IMR-90 (cell line): Measurements from ENCODE around the gene MYOM1. TPM values are rescaled to one million over a fixed set of nuclear protein-coding genes. Genes with fewer than 3 reads are reported as not detected.

Experiments used
- ATAC-seq: fragments of 200-7000 bp; cut with Tn5 transposase; 2 replicates; pipeline ENCODE4 v1.9.1; 2020; ENCODE audit warnings: low read depth, mild to moderate bottlenecking, moderate library complexity
- BruUV-seq: library from RNA; stranded (reverse); fragments of 400-500 nt; replicated peaks from 2 replicates; lab custom pipeline; 2021; lab: Mats Ljungman, UMichigan
- CTCF ChIA-PET: fragments of 300-600 bp; formaldehyde crosslinking; extraction: SDS; loops from one replicate; lab custom pipeline; 2021; ENCODE audit warnings: antibody characterized with exemption; lab: Yijun Ruan, JAX
- POLR2A ChIA-PET: fragments of 300-600 bp; sonication (Branson Sonifier 250); formaldehyde crosslinking; loops from one replicate; lab custom pipeline; 2022; ENCODE audit warnings: antibody characterized with exemption; ENCODE audit not compliant: unreplicated experiment; lab: Charles Lee
- DNase-seq: peaks from one replicate; pipeline ENCODE4 v3.0.0; 2013
- H2AFZ ChIP-seq: replicated peaks from 2 replicates; pipeline ENCODE3; 2013; ENCODE audit warnings: low read length, mild to moderate bottlenecking; ENCODE audit not compliant: poor library complexity
- H2AK5ac ChIP-seq: 2 replicates; pipeline ENCODE4 v1.6.1; 2013; ENCODE audit warnings: low read depth, low read length, inconsistent platforms
- H2AK9ac ChIP-seq: replicated peaks from 2 replicates; pipeline ENCODE3; 2013; ENCODE audit warnings: mild to moderate bottlenecking, low read depth, low read length, moderate library complexity; ENCODE audit not compliant: poor library complexity
- H2BK120ac ChIP-seq: 2 replicates; pipeline ENCODE4 v1.6.1; 2013; ENCODE audit warnings: low read depth, low read length, inconsistent platforms
- H2BK15ac ChIP-seq: 3 replicates; pipeline ENCODE4 v1.6.1; 2013; ENCODE audit warnings: low read depth, low read length, inconsistent platforms
- H2BK20ac ChIP-seq: 2 replicates; pipeline ENCODE4 v1.6.1; 2013; ENCODE audit warnings: low read depth, mild to moderate bottlenecking, inconsistent platforms, low read length, moderate library complexity
- H2BK5ac ChIP-seq: 2 replicates; pipeline ENCODE4 v1.6.1; 2013; ENCODE audit warnings: mild to moderate bottlenecking, low read depth, low read length, inconsistent platforms; ENCODE audit not compliant: poor library complexity, severe bottlenecking
- H3K14ac ChIP-seq: replicated peaks from 2 replicates; pipeline ENCODE4 v1.6.1; 2013; ENCODE audit warnings: low read depth, low read length, inconsistent platforms
- H3K18ac ChIP-seq: 2 replicates; pipeline ENCODE4 v1.6.1; 2013; ENCODE audit warnings: low read depth, low read length, control low read depth
- H3K23ac ChIP-seq: 2 replicates; pipeline ENCODE4 v1.6.1; 2013; ENCODE audit warnings: low read depth, low read length, inconsistent platforms
- H3K27ac ChIP-seq: 2 replicates; pipeline ENCODE4 v1.5.1; 2013; ENCODE audit warnings: mild to moderate bottlenecking, control low read depth, low read length; ENCODE audit not compliant: insufficient read depth
- H3K27me3 ChIP-seq: 2 replicates; pipeline ENCODE4 v1.6.1; 2013; ENCODE audit warnings: low read length; ENCODE audit not compliant: control insufficient read depth, insufficient read depth
- H3K36me3 ChIP-seq: 2 replicates; pipeline ENCODE4 v1.6.1; 2013; ENCODE audit warnings: low read length, mixed read lengths; ENCODE audit not compliant: control insufficient read depth, insufficient read depth
- H3K4ac ChIP-seq: 2 replicates; pipeline ENCODE4 v1.6.1; 2013; ENCODE audit warnings: low read depth, low read length, inconsistent platforms
- H3K4me1 ChIP-seq: 2 replicates; pipeline ENCODE4 v1.6.1; 2013; ENCODE audit warnings: low read length, mixed read lengths; ENCODE audit not compliant: control insufficient read depth, insufficient read depth
- H3K4me2 ChIP-seq: 2 replicates; pipeline ENCODE4 v1.6.1; 2013; ENCODE audit warnings: low read depth, mild to moderate bottlenecking, control low read depth, low read length, moderate library complexity
- H3K4me3 ChIP-seq: 2 replicates; pipeline ENCODE4 v1.5.1; 2013; ENCODE audit warnings: low read depth, mild to moderate bottlenecking, control low read depth, low read length, moderate library complexity; ENCODE audit not compliant: insufficient read depth
- H3K56ac ChIP-seq: 2 replicates; pipeline ENCODE4 v1.6.1; 2013; ENCODE audit warnings: low read length, inconsistent platforms; ENCODE audit not compliant: insufficient read depth; ENCODE audit errors: extremely low read depth
- H3K79me1 ChIP-seq, 2 experiments: 2 replicates each; pipeline ENCODE4 v1.6.1; 2013; ENCODE audit warnings: low read length in 2 of 2, inconsistent platforms in 1 of 2, low read depth in 1 of 2
- H3K9ac ChIP-seq: 2 replicates; pipeline ENCODE4 v1.6.1; 2013; ENCODE audit warnings: low read depth, low read length, control low read depth
- H3K9me1 ChIP-seq: 2 replicates; pipeline ENCODE4 v1.6.1; 2013; ENCODE audit warnings: low read length, inconsistent platforms; ENCODE audit not compliant: insufficient read depth
- H3K9me3 ChIP-seq: 2 replicates; pipeline ENCODE4 v1.6.1; 2013; ENCODE audit warnings: low read length; ENCODE audit not compliant: control insufficient read depth, insufficient read depth
- H4K20me1 ChIP-seq: 2 replicates; pipeline ENCODE4 v1.6.1; 2013; ENCODE audit warnings: low read length, inconsistent platforms; ENCODE audit not compliant: insufficient read depth
- H4K5ac ChIP-seq: 2 replicates; pipeline ENCODE4 v1.6.1; 2013; ENCODE audit warnings: mild to moderate bottlenecking, low read depth, low read length, control low read depth
- H4K8ac ChIP-seq, 2 experiments: 2 replicates each; pipeline ENCODE4 v1.6.1; 2013; ENCODE audit warnings: low read depth in 2 of 2, low read length in 2 of 2, control low read depth in 1 of 2, inconsistent platforms in 1 of 2
- H4K91ac ChIP-seq: 2 replicates; pipeline ENCODE4 v1.6.1; 2013; ENCODE audit warnings: low read depth, low read length, inconsistent platforms; ENCODE audit not compliant: insufficient read depth
- BHLHE40 ChIP-seq: fragments of 150-350 bp; IDR thresholded peaks from 2 replicates; pipeline ENCODE4 v1.6.1; 2016; ENCODE audit warnings: mild to moderate bottlenecking, low read depth, low read length
- CEBPB ChIP-seq: IDR thresholded peaks from 2 replicates; pipeline ENCODE4 v1.6.1; 2012; ENCODE audit warnings: low read depth, low read length, improper control_type of control experiment
- FOS ChIP-seq: fragments of 150-350 bp; IDR thresholded peaks from 2 replicates; pipeline ENCODE4 v1.6.1; 2016; ENCODE audit warnings: low read depth, low read length
- MAFK ChIP-seq: IDR thresholded peaks from 2 replicates; pipeline ENCODE4 v1.6.1; 2012; ENCODE audit warnings: low read depth, low read length, improper control_type of control experiment
- MAZ ChIP-seq: IDR thresholded peaks from 2 replicates; pipeline ENCODE4 v1.6.1; 2012; ENCODE audit warnings: low read depth, mild to moderate bottlenecking, low read length, improper control_type of control experiment, moderate library complexity, borderline replicate concordance
- POLR2A ChIP-seq: IDR thresholded peaks from 2 replicates; pipeline ENCODE4 v1.6.1; 2012; ENCODE audit warnings: mild to moderate bottlenecking, low read depth, low read length
- SMC3 ChIP-seq: fragments of 150-350 bp; IDR thresholded peaks from 2 replicates; pipeline ENCODE4 v1.6.1; 2016; ENCODE audit warnings: low read depth, mild to moderate bottlenecking, antibody characterized with exemption, low read length, moderate library complexity
- WGBS, 2 experiments: methylation state at CpG; one replicate each; pipeline versions ENCODE4 v1.1.5 to v1.1.7; 2013; ENCODE audit warnings: missing lambda C conversion rate in 2 of 2; ENCODE audit not compliant: insufficient read length in 1 of 2; ENCODE audit errors: extremely low coverage in 2 of 2; 5-methylcytosine and 5-hydroxymethylcytosine counted together
- dilution Hi-C: fragments of 300-500 bp; cut with HindIII; formaldehyde crosslinking; loops from one replicate; pipeline ENCODE4 v1.14.3; 2018; ENCODE audit warnings: low sequenced_read_pairs; ENCODE audit not compliant: unreplicated experiment
- in situ Hi-C: fragments of 300-500 bp; cut with MboI; formaldehyde crosslinking; loops from 3 replicates; pipeline ENCODE4 v1.14.3; 2019; ENCODE audit warnings: low sequenced_read_pairs, inconsistent platforms, mixed read lengths
- intact Hi-C: fragments of 100-400 bp; cut with micrococcal nuclease; formaldehyde crosslinking; loops from 2 replicates; pipeline ENCODE4 v1.10.0; 2022
- polyA plus RNA-seq, 3 experiments: library from polyadenylated mRNA; depleted of rRNA; stranded (reverse); fragments of >200 nt; gene quantifications; 2 replicates each; pipeline ENCODE4 v1.2.3, GENCODE V29; 2012; ENCODE audit warnings: low replicate concordance in 1 of 3
- total RNA-seq: library from RNA; depleted of rRNA; stranded (reverse); fragments of >200 nt; gene quantifications from 2 replicates; pipeline ENCODE4 v1.2.3, GENCODE V29; 2012

MYOM1 gene
- total and polyA plus RNA-seq, 2 of the 4 experiments (the other 2 are of a cell fraction) = under 0.01 to 0.10 TPM

DNA sequence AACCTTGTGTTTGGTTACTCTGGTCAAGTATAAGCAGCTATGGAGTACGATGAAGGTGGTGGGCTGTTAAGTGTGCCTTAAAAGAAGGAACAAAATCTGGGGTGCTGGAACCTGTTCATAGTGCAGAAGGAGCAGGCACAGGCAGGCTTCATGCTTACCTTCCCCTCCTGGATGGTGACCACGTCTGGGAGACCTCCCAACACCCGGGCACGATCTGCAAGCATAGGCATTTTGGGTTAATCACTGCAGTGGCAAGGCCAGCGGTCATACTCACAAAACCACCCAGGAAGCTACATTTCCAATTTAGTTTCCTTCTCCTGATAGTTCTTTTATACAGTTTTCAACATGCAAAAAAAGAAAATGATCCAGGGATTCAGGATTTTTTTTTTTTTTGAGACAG, 148.1 kb downstream of the MYOM1 start:
- H2BK20ac ChIP-seq = no peak overlapping the region
- in situ Hi-C loops = no loop called here
- CTCF ChIA-PET = no interaction called here

More for the DNA sequence above, 148.1 kb downstream of the MYOM1 start:
- H3K4me1 ChIP-seq = peaks cover 5% of the 10 kb centered on the region; the same call in 1 of the 2 replicates
- no TSS peak for BruUV-seq
- no peak overlapping the region for H2BK5ac ChIP-seq
- no peak overlapping the region for H3K4me3 ChIP-seq
- dilution Hi-C loops = no loop called here
- H3K9me3 ChIP-seq = no peaks in the 10 kb centered on the region
- H3K18ac ChIP-seq = no peak overlapping the region
- no peak overlapping the region for H3K4me2 ChIP-seq
- H3K36me3 ChIP-seq = no peaks in the 10 kb centered on the region
- H3K27ac ChIP-seq = no peak overlapping the region
- DNase-seq = no peak
- no CpG with 5 or more reads among the region's 5 CpGs for WGBS, 2 experiments
- H2AFZ ChIP-seq = no peak overlapping the region
- intact Hi-C loops = no loop called here
- H4K91ac ChIP-seq = no peak overlapping the region
- no peaks in the 10 kb centered on the region for H4K20me1 ChIP-seq
- TF ChIP-seq FOS = no peak
- no peak for TF ChIP-seq MAZ
- no peak for TF ChIP-seq POLR2A
- TF ChIP-seq BHLHE40 = no peak
- TF ChIP-seq CEBPB = no peak
- TF ChIP-seq MAFK = no peak
- no peak for TF ChIP-seq SMC3
- H2AK5ac ChIP-seq = no peak overlapping the region
- no peaks in the 10 kb centered on the region for H3K79me1 ChIP-seq
- H4K5ac ChIP-seq = no peak overlapping the region
- no peak overlapping the region for H2AK9ac ChIP-seq
- ATAC-seq = no peak
- no peak overlapping the region for H2BK15ac ChIP-seq
- POLR2A ChIA-PET = no interaction called here
- H3K14ac ChIP-seq = no peak overlapping the region
- no peak overlapping the region for H3K9ac ChIP-seq
- H4K8ac ChIP-seq = no peak overlapping the region
- no peaks in the 10 kb centered on the region for H3K27me3 ChIP-seq
- no peak overlapping the region for H3K4ac ChIP-seq
- H3K9me1 ChIP-seq = no peaks in the 10 kb centered on the region
- H3K23ac ChIP-seq = no peak overlapping the region
- H2BK120ac ChIP-seq = no peak overlapping the region
- H3K56ac ChIP-seq = no peak overlapping the region
